ENCODE measurements around the gene ABLIM3. TPM values are rescaled to one million over a fixed set of nuclear protein-coding genes. Genes with fewer than 3 reads are reported as not detected.

The ABLIM3 gene
- total RNA-seq, 1 donor from 2014 or later, result 0.64 TPM

DNA sequence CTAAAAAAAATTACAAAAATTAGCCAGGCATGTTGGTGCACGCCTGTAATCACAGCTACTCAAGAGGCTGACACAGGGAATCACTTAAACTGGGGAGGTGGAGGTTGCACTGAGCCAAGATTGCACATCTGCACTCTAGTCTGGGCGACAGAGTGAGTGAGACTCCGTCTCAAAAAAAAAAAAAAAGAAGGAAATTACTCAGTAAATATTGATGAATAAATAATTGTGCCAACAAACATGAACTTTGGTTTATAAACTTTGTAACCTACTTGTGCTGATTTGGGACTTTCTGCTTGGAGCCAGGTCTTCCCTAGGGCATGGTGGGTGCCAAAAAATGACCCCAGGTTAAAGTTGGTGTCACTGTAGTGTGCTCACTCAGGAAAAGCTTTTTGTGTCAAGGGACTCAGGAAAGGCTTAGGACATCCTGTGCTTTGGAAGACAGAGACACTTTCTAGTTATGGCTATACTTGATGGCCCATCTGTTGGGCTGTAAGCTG, 19.0 kb downstream of the ABLIM3 start:
- Mint-ChIP-seq H3K4me1 (ENCODE audit: unreplicated experiment) (no peaks in the 10 kb centered on the region), H3K27me3 (ENCODE audit: unreplicated experiment) (no peaks in the 10 kb centered on the region), H3K36me3 (ENCODE audit: unreplicated experiment) (no peaks in the 10 kb centered on the region), H3K4me3 (ENCODE audit: unreplicated experiment) (no peak overlapping the region), H3K9me3 (ENCODE audit: unreplicated experiment) (no peaks in the 10 kb centered on the region), H3K27ac (ENCODE audit: unreplicated experiment) (no peak overlapping the region)
- no peak for DNase-seq (ENCODE audit: extremely low spot score, unreplicated experiment)
- TF ChIP-seq, protein P1, sequence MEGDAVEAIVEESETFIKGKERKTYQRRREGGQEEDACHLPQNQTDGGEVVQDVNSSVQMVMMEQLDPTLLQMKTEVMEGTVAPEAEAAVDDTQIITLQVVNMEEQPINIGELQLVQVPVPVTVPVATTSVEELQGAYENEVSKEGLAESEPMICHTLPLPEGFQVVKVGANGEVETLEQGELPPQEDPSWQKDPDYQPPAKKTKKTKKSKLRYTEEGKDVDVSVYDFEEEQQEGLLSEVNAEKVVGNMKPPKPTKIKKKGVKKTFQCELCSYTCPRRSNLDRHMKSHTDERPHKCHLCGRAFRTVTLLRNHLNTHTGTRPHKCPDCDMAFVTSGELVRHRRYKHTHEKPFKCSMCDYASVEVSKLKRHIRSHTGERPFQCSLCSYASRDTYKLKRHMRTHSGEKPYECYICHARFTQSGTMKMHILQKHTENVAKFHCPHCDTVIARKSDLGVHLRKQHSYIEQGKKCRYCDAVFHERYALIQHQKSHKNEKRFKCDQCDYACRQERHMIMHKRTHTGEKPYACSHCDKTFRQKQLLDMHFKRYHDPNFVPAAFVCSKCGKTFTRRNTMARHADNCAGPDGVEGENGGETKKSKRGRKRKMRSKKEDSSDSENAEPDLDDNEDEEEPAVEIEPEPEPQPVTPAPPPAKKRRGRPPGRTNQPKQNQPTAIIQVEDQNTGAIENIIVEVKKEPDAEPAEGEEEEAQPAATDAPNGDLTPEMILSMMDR (IDR thresholded peaks at IDR 0.05), result no peak

DNA sequence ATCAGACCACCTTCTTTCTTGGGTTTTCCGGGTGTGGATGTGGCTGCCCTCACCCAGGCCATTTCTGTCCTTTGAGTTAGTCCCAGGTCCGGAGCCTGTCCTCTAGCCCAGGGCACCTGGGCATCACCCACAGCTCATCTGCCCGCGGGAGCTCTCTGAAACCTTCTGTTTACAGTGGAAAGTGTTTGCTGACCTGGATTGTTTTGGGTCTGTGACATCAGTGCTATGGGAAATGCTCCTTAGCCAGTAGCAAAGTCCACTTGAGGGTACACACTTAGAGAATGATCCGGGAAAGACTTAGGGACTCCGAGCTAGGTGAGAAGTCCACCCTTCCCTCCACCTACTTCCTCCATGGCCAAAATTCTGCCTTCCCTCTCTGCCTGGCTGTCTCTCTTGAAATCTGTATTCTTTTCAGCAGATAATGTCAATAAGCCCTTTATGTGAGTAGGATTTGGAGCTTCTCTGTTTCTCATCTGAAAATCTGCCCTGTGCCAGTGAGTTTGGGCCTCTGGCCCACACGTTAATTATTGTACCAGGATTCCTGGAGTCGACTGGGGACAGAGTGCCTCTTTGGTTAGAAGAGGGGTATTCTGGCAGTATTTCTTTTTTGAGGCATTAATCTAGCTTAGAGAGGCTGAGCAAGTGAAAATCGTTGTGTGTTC, 19.9 kb downstream of the ABLIM3 start:
- Mint-ChIP-seq H3K27me3 (ENCODE audit: unreplicated experiment) (no peaks in the 10 kb centered on the region), H3K9me3 (ENCODE audit: unreplicated experiment) (no peaks in the 10 kb centered on the region), H3K27ac (ENCODE audit: unreplicated experiment) (no peak overlapping the region), H3K4me1 (ENCODE audit: unreplicated experiment) (peaks cover 1% of the 10 kb centered on the region), H3K4me3 (ENCODE audit: unreplicated experiment) (no peak overlapping the region), H3K36me3 (ENCODE audit: unreplicated experiment) (no peaks in the 10 kb centered on the region)
- TF ChIP-seq, protein P1 (IDR thresholded peaks at IDR 0.05), result no peak
- no peak for DNase-seq (ENCODE audit: extremely low spot score, unreplicated experiment)

DNA sequence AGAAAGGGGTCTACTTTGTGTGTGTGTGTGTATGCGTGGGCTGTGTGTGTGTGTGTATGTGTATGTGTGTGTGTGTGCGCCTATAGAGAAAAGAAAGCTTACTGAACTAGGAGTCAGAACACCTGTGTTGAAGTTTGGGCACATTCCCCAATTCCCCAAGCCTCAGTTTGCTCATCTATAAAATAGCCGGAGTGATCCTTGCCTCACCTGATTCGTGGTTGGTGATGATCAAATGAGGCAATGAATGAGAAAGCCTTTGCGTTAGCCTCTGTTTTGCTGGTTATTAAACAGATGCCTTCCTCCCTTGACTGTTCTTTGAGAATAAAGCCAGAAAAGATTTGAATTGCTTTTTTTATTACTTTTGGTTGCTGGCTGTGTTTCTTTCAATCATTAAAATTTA, 20.6 kb downstream of the ABLIM3 start:
- no peaks in the 10 kb centered on the region for H3K9me3 Mint-ChIP-seq (ENCODE audit: unreplicated experiment)
- TF ChIP-seq, protein P1 (IDR thresholded peaks at IDR 0.05), result no peak
- no peak overlapping the region for H3K4me3 Mint-ChIP-seq (ENCODE audit: unreplicated experiment)
- peaks cover 5% of the 10 kb centered on the region for H3K4me1 Mint-ChIP-seq (ENCODE audit: unreplicated experiment)
- DNase-seq (ENCODE audit: extremely low spot score, unreplicated experiment), result no peak
- H3K36me3 Mint-ChIP-seq (ENCODE audit: unreplicated experiment), result no peaks in the 10 kb centered on the region
- no peaks in the 10 kb centered on the region for H3K27me3 Mint-ChIP-seq (ENCODE audit: unreplicated experiment)
- no peak overlapping the region for H3K27ac Mint-ChIP-seq (ENCODE audit: unreplicated experiment)

DNA sequence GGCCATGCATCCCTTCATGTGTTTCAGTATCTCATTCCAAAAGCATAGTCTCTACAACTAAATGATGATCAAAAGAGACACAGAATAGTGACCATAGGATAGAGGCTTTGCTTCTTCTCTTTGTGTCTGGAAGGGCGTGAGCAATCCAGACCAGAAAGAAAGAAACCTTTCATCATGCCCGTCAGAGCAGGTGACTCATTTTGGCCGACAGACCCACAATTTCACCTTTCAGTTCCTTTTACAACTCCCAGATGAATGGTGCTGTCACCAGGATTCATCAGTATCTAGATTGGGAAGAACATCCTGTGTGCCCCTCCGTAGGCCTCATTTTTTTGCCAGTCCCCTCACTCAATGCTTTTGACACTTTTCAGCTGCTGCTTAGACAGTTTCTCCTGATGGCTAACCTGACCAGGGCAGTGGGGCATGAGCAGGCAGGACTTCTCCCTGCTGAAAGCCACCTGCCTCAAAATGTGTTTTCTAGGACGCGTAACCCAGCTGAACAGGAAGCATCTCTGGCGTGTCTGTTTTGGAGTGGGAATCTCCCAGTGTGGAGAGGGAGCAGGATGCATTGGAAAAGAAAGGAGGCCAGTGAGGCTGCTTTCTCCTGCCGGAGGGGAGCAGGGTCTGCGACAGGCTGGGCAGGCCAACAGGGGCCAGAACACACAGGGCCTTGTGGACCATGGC, 21.2 kb downstream of the ABLIM3 start:
- H3K9me3 Mint-ChIP-seq (ENCODE audit: unreplicated experiment), result no peaks in the 10 kb centered on the region

DNA sequence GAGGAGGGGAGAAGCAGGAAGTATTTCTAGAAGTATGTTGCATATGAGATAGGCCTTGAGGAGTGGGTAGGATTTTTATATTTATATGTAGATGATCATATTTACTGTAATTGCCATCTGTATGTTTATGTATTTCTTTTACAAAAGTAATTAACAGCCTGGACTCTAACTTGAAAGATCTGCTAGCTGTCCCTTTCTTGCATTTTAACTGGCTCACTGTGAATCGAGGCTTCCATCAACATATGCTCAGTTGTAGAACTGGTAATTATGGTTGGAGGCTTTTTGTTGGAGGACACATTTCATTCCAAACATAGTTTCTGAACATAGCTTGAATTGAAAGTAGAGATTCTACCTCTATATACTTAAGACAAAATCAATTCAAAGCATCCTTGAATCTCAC, 23.4 kb downstream of the ABLIM3 start:
- TF ChIP-seq, protein P1 (IDR thresholded peaks at IDR 0.05), result no peak
- H3K4me3 Mint-ChIP-seq (ENCODE audit: unreplicated experiment), result no peak overlapping the region
- no peaks in the 10 kb centered on the region for H3K36me3 Mint-ChIP-seq (ENCODE audit: unreplicated experiment)
- peaks cover 5% of the 10 kb centered on the region for H3K4me1 Mint-ChIP-seq (ENCODE audit: unreplicated experiment)
- no peaks in the 10 kb centered on the region for H3K9me3 Mint-ChIP-seq (ENCODE audit: unreplicated experiment)
- no peak for DNase-seq (ENCODE audit: extremely low spot score, unreplicated experiment)
- H3K27me3 Mint-ChIP-seq (ENCODE audit: unreplicated experiment), result no peaks in the 10 kb centered on the region
- no peak overlapping the region for H3K27ac Mint-ChIP-seq (ENCODE audit: unreplicated experiment)

More for the DNA sequence above, 21.2 kb downstream of the ABLIM3 start:
- no peak overlapping the region for H3K4me3 Mint-ChIP-seq (ENCODE audit: unreplicated experiment)
- H3K36me3 Mint-ChIP-seq (ENCODE audit: unreplicated experiment), result no peaks in the 10 kb centered on the region
- no peak for DNase-seq (ENCODE audit: extremely low spot score, unreplicated experiment)
- H3K27ac Mint-ChIP-seq (ENCODE audit: unreplicated experiment), result no peak overlapping the region
- TF ChIP-seq, protein P1 (IDR thresholded peaks at IDR 0.05), result no peak
- peaks cover 5% of the 10 kb centered on the region for H3K4me1 Mint-ChIP-seq (ENCODE audit: unreplicated experiment)
- H3K27me3 Mint-ChIP-seq (ENCODE audit: unreplicated experiment), result no peaks in the 10 kb centered on the region
